ENCODE data around the gene CRMP1.

Gene CRMP1

DNA sequence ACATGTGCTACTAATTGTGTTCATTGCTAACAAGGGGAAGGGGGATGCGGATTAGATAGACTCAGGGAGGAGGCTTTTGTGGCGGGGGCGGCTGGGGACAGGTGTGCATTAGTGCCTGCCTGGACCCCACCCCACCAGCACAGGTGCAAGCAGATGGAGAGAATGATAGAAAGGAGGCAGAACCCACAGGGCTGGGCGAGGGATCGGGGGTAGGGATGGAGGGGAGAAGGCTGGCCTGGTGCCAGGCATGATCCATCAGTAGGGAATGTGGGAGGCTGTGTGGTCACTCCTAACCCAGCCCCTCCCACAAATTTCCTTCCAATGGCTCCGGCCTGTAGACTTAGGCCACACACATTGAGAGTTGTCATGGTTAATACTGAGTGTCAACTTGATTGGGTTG is 30.5 kb upstream of the CRMP1 start:
- Histone ChIP-seq H3K27ac (ENCODE audit: low read depth, low read length) (no peak overlapping the region), H3K27me3 (ENCODE audit: insufficient read depth, low read length, poor library complexity) (no peaks in the 10 kb centered on the region), H3K4me1 (ENCODE audit: control insufficient read depth, low read depth, low read length) (no peaks in the 10 kb centered on the region), H3K4ac (ENCODE audit: low read depth, low read length) (no peak overlapping the region), H3K79me2 (ENCODE audit: control insufficient read depth, insufficient read depth, low read length) (no peaks in the 10 kb centered on the region), H3K4me2 (ENCODE audit: low read length) (no peak overlapping the region), H3K23ac (ENCODE audit: low read length) (no peak overlapping the region), H4K8ac (ENCODE audit: low read depth, low read length) (no peak overlapping the region), H2BK15ac (replicated peaks; ENCODE audit: low read depth) (no peak overlapping the region), H3K36me3 (ENCODE audit: control insufficient read depth, insufficient read depth, low read length) (no peaks in the 10 kb centered on the region), H3K4me3 (ENCODE audit: low read length) (no peak overlapping the region), H3K9ac (ENCODE audit: low read length) (no peak overlapping the region), H2BK5ac (ENCODE audit: low read length) (no peak overlapping the region), H3K79me1 (ENCODE audit: low read length) (no peaks in the 10 kb centered on the region), H3K18ac (ENCODE audit: low read length) (no peak overlapping the region), H4K5ac (ENCODE audit: low read length) (no peak overlapping the region), H2BK120ac (ENCODE audit: low read depth, low read length) (no peak overlapping the region), H2AK5ac (ENCODE audit: low read length) (no peak overlapping the region), H3K56ac (ENCODE audit: low read length) (no peak overlapping the region)
- whole genome bisulfite sequencing (ENCODE audit: extremely low coverage, insufficient coverage, low lambda C conversion rate), result no CpG with 5 or more reads among the region's 6 CpGs
- DNase-seq, result no peak

DNA sequence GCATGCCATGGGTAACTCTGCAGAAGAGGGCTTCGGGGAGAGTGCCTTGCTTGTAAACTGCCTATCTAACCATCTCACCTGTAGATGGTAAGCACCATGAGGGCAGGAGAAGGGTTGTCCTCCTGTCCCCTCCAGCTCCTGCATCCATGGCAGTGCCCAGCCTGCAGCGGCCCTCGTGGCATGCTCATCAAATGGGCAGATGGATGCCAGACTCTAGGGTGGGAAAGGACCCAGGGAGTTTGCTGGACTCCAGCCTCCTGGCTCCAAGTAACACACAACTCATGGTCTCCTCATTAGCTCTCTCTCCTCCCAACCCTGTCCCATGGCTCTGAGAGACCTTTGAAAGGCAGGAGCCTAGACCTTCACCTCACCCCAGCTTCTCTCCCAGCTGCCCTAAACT is 29.7 kb upstream of the CRMP1 start:
- Histone ChIP-seq H4K8ac (ENCODE audit: low read depth, low read length) (no peak overlapping the region), H3K27me3 (ENCODE audit: insufficient read depth, low read length, poor library complexity) (no peaks in the 10 kb centered on the region), H3K4me3 (ENCODE audit: low read length) (no peak overlapping the region), H3K4ac (ENCODE audit: low read depth, low read length) (no peak overlapping the region), H3K9ac (ENCODE audit: low read length) (no peak overlapping the region), H3K56ac (ENCODE audit: low read length) (no peak overlapping the region), H3K4me2 (ENCODE audit: low read length) (no peak overlapping the region), H4K5ac (ENCODE audit: low read length) (no peak overlapping the region), H3K79me1 (ENCODE audit: low read length) (no peaks in the 10 kb centered on the region), H2BK15ac (replicated peaks; ENCODE audit: low read depth) (no peak overlapping the region), H2AK5ac (ENCODE audit: low read length) (no peak overlapping the region), H3K27ac (ENCODE audit: low read depth, low read length) (no peak overlapping the region), H2BK120ac (ENCODE audit: low read depth, low read length) (no peak overlapping the region), H3K79me2 (ENCODE audit: control insufficient read depth, insufficient read depth, low read length) (no peaks in the 10 kb centered on the region), H3K23ac (ENCODE audit: low read length) (no peak overlapping the region), H3K18ac (ENCODE audit: low read length) (no peak overlapping the region), H3K36me3 (ENCODE audit: control insufficient read depth, insufficient read depth, low read length) (no peaks in the 10 kb centered on the region), H3K4me1 (ENCODE audit: control insufficient read depth, low read depth, low read length) (no peaks in the 10 kb centered on the region), H2BK5ac (ENCODE audit: low read length) (no peak overlapping the region)
- WGBS (ENCODE audit: extremely low coverage, insufficient coverage, low lambda C conversion rate), result no CpG with 5 or more reads among the region's 3 CpGs
- no peak for DNase-seq

- WGBS (ENCODE audit: extremely low coverage, insufficient coverage, low lambda C conversion rate), result no CpG with 5 or more reads among the region's 6 CpGs
- H3K4ac ChIP-seq (ENCODE audit: low read depth, low read length), result no peak overlapping the region
- H3K79me2 ChIP-seq (ENCODE audit: control insufficient read depth, insufficient read depth, low read length), result no peaks in the 10 kb centered on the region
- no peak overlapping the region for H2BK5ac ChIP-seq (ENCODE audit: low read length)
- H3K4me3 ChIP-seq (ENCODE audit: low read length), result no peak overlapping the region
- H3K27ac ChIP-seq (ENCODE audit: low read depth, low read length), result no peak overlapping the region
- no peak overlapping the region for H2BK120ac ChIP-seq (ENCODE audit: low read depth, low read length)
- H3K9ac ChIP-seq (ENCODE audit: low read length), result no peak overlapping the region
- no peaks in the 10 kb centered on the region for H3K36me3 ChIP-seq (ENCODE audit: control insufficient read depth, insufficient read depth, low read length)
- H2BK15ac ChIP-seq (replicated peaks; ENCODE audit: low read depth), result no peak overlapping the region
- no peak overlapping the region for H3K56ac ChIP-seq (ENCODE audit: low read length)
- no peak overlapping the region for H2AK5ac ChIP-seq (ENCODE audit: low read length)
- no peak overlapping the region for H3K18ac ChIP-seq (ENCODE audit: low read length)
- DNase-seq, result no peak
- no peaks in the 10 kb centered on the region for H3K4me1 ChIP-seq (ENCODE audit: control insufficient read depth, low read depth, low read length)
- H3K23ac ChIP-seq (ENCODE audit: low read length), result no peak overlapping the region
- H4K5ac ChIP-seq (ENCODE audit: low read length), result no peak overlapping the region
- H4K8ac ChIP-seq (ENCODE audit: low read depth, low read length), result no peak overlapping the region
- H3K27me3 ChIP-seq (ENCODE audit: insufficient read depth, low read length, poor library complexity), result no peaks in the 10 kb centered on the region
- H3K79me1 ChIP-seq (ENCODE audit: low read length), result no peaks in the 10 kb centered on the region
- no peak overlapping the region for H3K4me2 ChIP-seq (ENCODE audit: low read length)
Observed at GRCh38 chr4:5921981-5922380, 29.1 kb upstream of the CRMP1 start.

DNA sequence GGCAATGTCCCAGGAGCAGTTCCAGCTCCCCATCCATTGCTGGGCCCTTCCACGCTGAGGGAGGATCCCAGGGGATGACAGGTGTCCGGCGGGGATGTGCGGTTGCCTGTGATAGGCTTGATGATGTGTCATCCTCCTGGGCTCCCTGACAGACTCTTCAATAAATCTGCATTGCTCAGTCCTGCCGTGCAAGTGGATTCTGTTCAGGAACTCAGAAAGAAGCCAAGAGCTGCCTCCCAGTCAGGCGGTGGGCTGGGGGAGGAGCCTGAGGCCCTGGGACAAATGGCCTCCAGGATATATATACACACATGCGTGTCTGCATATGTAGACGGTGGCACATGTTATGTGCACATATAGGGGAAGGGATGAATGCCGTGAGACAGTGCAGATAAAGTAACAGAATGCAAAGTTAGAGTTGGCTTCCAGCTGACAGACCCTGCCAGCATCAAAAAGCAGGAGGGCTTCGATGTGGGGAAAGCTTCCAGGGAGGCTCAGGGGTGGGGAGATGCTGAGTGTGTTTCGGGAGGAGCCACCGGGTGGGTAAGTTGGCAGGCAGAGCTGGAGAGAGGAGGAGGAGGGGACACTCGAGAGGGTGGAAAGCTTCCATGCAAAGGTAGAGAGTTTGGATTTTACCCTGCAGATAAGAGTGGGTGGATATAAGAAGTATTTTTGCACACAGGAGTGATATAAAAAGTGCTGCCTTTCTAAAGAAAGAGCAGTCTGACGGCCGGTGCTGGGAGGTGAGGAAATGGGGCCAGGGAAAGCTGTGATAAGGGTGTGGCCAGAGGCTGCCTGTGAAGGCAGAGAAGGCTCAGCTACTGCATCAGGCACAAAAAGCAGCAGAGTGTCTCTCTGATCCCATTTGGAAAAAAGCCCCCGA is 28.5 kb upstream of the CRMP1 start:
- no peak overlapping the region for H3K27ac ChIP-seq (ENCODE audit: low read depth, low read length)
- no peak overlapping the region for H2BK15ac ChIP-seq (replicated peaks; ENCODE audit: low read depth)
- H4K5ac ChIP-seq (ENCODE audit: low read length), result no peak overlapping the region
- H3K79me2 ChIP-seq (ENCODE audit: control insufficient read depth, insufficient read depth, low read length), result no peaks in the 10 kb centered on the region
- no peak overlapping the region for H3K4ac ChIP-seq (ENCODE audit: low read depth, low read length)
- H2AK5ac ChIP-seq (ENCODE audit: low read length), result no peak overlapping the region
- H3K23ac ChIP-seq (ENCODE audit: low read length), result no peak overlapping the region
- no peaks in the 10 kb centered on the region for H3K79me1 ChIP-seq (ENCODE audit: low read length)
- no peak overlapping the region for H4K8ac ChIP-seq (ENCODE audit: low read depth, low read length)
- no peak for DNase-seq
- no peak overlapping the region for H3K4me3 ChIP-seq (ENCODE audit: low read length)
- no peaks in the 10 kb centered on the region for H3K27me3 ChIP-seq (ENCODE audit: insufficient read depth, low read length, poor library complexity)
- H3K4me2 ChIP-seq (ENCODE audit: low read length), result no peak overlapping the region
- no peak overlapping the region for H2BK5ac ChIP-seq (ENCODE audit: low read length)
- no peaks in the 10 kb centered on the region for H3K36me3 ChIP-seq (ENCODE audit: control insufficient read depth, insufficient read depth, low read length)
- WGBS (ENCODE audit: extremely low coverage, insufficient coverage, low lambda C conversion rate), result no CpG with 5 or more reads among the region's 16 CpGs
- H3K18ac ChIP-seq (ENCODE audit: low read length), result no peak overlapping the region
- no peak overlapping the region for H2BK120ac ChIP-seq (ENCODE audit: low read depth, low read length)
- no peak overlapping the region for H3K56ac ChIP-seq (ENCODE audit: low read length)
- H3K4me1 ChIP-seq (ENCODE audit: control insufficient read depth, low read depth, low read length), result no peaks in the 10 kb centered on the region
- H3K9ac ChIP-seq (ENCODE audit: low read length), result no peak overlapping the region

GRCh38 chr4:5919571-5919970 is 26.7 kb upstream of the CRMP1 start:
- Histone ChIP-seq H2BK15ac (replicated peaks; ENCODE audit: low read depth) (no peak overlapping the region), H3K9ac (ENCODE audit: low read length) (no peak overlapping the region), H3K79me1 (ENCODE audit: low read length) (no peaks in the 10 kb centered on the region), H3K27ac (ENCODE audit: low read depth, low read length) (no peak overlapping the region), H3K4me3 (ENCODE audit: low read length) (no peak overlapping the region), H2BK120ac (ENCODE audit: low read depth, low read length) (no peak overlapping the region), H3K18ac (ENCODE audit: low read length) (no peak overlapping the region), H3K56ac (ENCODE audit: low read length) (no peak overlapping the region), H3K23ac (ENCODE audit: low read length) (no peak overlapping the region), H3K4ac (ENCODE audit: low read depth, low read length) (no peak overlapping the region), H3K36me3 (ENCODE audit: control insufficient read depth, insufficient read depth, low read length) (no peaks in the 10 kb centered on the region), H3K27me3 (ENCODE audit: insufficient read depth, low read length, poor library complexity) (no peaks in the 10 kb centered on the region), H2BK5ac (ENCODE audit: low read length) (no peak overlapping the region), H4K5ac (ENCODE audit: low read length) (no peak overlapping the region), H4K8ac (ENCODE audit: low read depth, low read length) (no peak overlapping the region), H2AK5ac (ENCODE audit: low read length) (no peak overlapping the region), H3K4me1 (ENCODE audit: control insufficient read depth, low read depth, low read length) (no peaks in the 10 kb centered on the region), H3K79me2 (ENCODE audit: control insufficient read depth, insufficient read depth, low read length) (no peaks in the 10 kb centered on the region), H3K4me2 (ENCODE audit: low read length) (no peak overlapping the region)
- DNase-seq, result no peak
- no CpG with 5 or more reads among the region's 7 CpGs for WGBS (ENCODE audit: extremely low coverage, insufficient coverage, low lambda C conversion rate)

GRCh38 chr4:5919044-5919443 is 26.2 kb upstream of the CRMP1 start:
- no peak overlapping the region for H3K56ac ChIP-seq (ENCODE audit: low read length)
- no peak overlapping the region for H2BK5ac ChIP-seq (ENCODE audit: low read length)
- H3K4ac ChIP-seq (ENCODE audit: low read depth, low read length), result no peak overlapping the region
- no peaks in the 10 kb centered on the region for H3K4me1 ChIP-seq (ENCODE audit: control insufficient read depth, low read depth, low read length)
- H3K36me3 ChIP-seq (ENCODE audit: control insufficient read depth, insufficient read depth, low read length), result no peaks in the 10 kb centered on the region
- H2BK120ac ChIP-seq (ENCODE audit: low read depth, low read length), result no peak overlapping the region
- no peak overlapping the region for H3K27ac ChIP-seq (ENCODE audit: low read depth, low read length)
- H3K4me2 ChIP-seq (ENCODE audit: low read length), result no peak overlapping the region
- no peaks in the 10 kb centered on the region for H3K27me3 ChIP-seq (ENCODE audit: insufficient read depth, low read length, poor library complexity)
- no peak overlapping the region for H3K23ac ChIP-seq (ENCODE audit: low read length)
- H3K79me2 ChIP-seq (ENCODE audit: control insufficient read depth, insufficient read depth, low read length), result no peaks in the 10 kb centered on the region
- DNase-seq, result no peak
- H2AK5ac ChIP-seq (ENCODE audit: low read length), result no peak overlapping the region
- no peak overlapping the region for H2BK15ac ChIP-seq (replicated peaks; ENCODE audit: low read depth)
- H3K4me3 ChIP-seq (ENCODE audit: low read length), result no peak overlapping the region
- no peak overlapping the region for H4K8ac ChIP-seq (ENCODE audit: low read depth, low read length)
- H4K5ac ChIP-seq (ENCODE audit: low read length), result no peak overlapping the region
- no peaks in the 10 kb centered on the region for H3K79me1 ChIP-seq (ENCODE audit: low read length)
- H3K9ac ChIP-seq (ENCODE audit: low read length), result no peak overlapping the region
- WGBS (ENCODE audit: extremely low coverage, insufficient coverage, low lambda C conversion rate), result no CpG with 5 or more reads among the region's 8 CpGs
- H3K18ac ChIP-seq (ENCODE audit: low read length), result no peak overlapping the region
